Esophagus (tissue), 2 donors: ENCODE measurements around the gene ATP6V0B. TPM values are rescaled to one million over a fixed set of nuclear protein-coding genes. Genes with fewer than 3 reads are reported as not detected.

ENCODE experiments used
- H3K27ac ChIP-seq, 2 donors: one replicate each; pipeline ENCODE4 v1.5.1; 2013; ENCODE audit warnings: low read depth in 2 of 2, mild to moderate bottlenecking in 2 of 2, inconsistent platforms in 1 of 2, low read length in 1 of 2, moderate library complexity in 1 of 2
- H3K27me3 ChIP-seq, 2 donors: one replicate each; pipeline ENCODE4 v1.6.1; 2013; ENCODE audit warnings: low read length in 2 of 2, control low read depth in 1 of 2, mild to moderate bottlenecking in 1 of 2; ENCODE audit not compliant: insufficient read depth in 2 of 2, control insufficient read depth in 1 of 2
- H3K36me3 ChIP-seq, 2 donors: one replicate each; pipeline ENCODE4 v1.6.1; 2013; ENCODE audit warnings: low read length in 1 of 2; ENCODE audit not compliant: control insufficient read depth in 2 of 2, insufficient read depth in 2 of 2
- H3K4me1 ChIP-seq, 2 donors: one replicate each; pipeline ENCODE4 v1.6.1; 2013; ENCODE audit warnings: low read length in 1 of 2; ENCODE audit not compliant: control insufficient read depth in 2 of 2, insufficient read depth in 2 of 2
- H3K4me3 ChIP-seq, 2 donors: one replicate each; pipeline ENCODE4 v1.5.1; 2013; ENCODE audit warnings: low read length in 2 of 2, mild to moderate bottlenecking in 2 of 2, low read depth in 1 of 2, moderate library complexity in 1 of 2
- H3K9me3 ChIP-seq, 2 donors: one replicate each; pipeline ENCODE4 v1.6.1; 2013; ENCODE audit warnings: mild to moderate bottlenecking in 2 of 2, low read depth in 1 of 2, low read length in 1 of 2, moderate library complexity in 1 of 2; ENCODE audit not compliant: control insufficient read depth in 2 of 2, insufficient read depth in 1 of 2
- WGBS, 2 donors: extraction: QIAGEN DNeasy Blood & Tissue Kit; methylation state at CpG; one replicate each; pipeline ENCODE4 v1.1.7; 2013; 5-methylcytosine and 5-hydroxymethylcytosine counted together
- polyA plus RNA-seq, 2 donors: library from polyadenylated mRNA; stranded (reverse); fragments of 200-250 nt; gene quantifications; one replicate each; pipeline ENCODE4 v1.2.3, GENCODE V29; 2013
- donor health status: healthy with polysubstance abuse.
- donor health status: Bipolar disorder and iron deficiency.

ATP6V0B gene
- polyA plus RNA-seq, 2 donors = 66.1 to 124 TPM

DNA sequence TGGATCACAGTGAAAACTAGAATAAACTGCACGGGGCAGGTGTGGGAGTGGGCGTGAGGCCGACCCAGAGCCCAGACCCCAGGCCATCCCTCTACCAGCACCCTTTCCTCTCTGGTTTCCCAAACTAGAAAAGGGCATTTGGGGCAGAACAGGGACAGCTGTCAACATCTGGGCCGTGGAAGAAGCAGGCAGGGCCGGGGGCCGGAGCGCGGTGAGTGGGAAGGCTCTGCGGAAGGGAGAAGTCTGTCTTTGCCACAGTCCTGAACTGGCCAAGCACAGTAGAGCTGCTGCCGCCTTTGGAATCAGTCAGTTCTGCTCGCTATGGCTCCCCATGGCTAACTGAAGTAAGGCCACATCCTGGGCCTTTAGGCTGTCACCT is 23.2 kb downstream of the ATP6V0B start:
- Histone ChIP-seq H3K4me1 (peaks cover 3 to 4% of the 10 kb centered on the region in 2 donors), H3K27me3 (no peaks in the 10 kb centered on the region), H3K27ac (no peak overlapping the region), H3K4me3 (no peak overlapping the region), H3K36me3 (peaks cover 4 to 35% of the 10 kb centered on the region in 2 donors), H3K9me3 (no peaks in the 10 kb centered on the region)
- 85 to 86% methylated on average over 11 of the region's 11 CpGs for WGBS, 2 donors

GRCh38 chr1:43999455-43999854 is 24.7 kb downstream of the ATP6V0B start:
- Histone ChIP-seq H3K27me3 (no peaks in the 10 kb centered on the region), H3K36me3 (peaks cover 4 to 35% of the 10 kb centered on the region in 2 donors), H3K9me3 (no peaks in the 10 kb centered on the region), H3K4me1 (peaks cover 3 to 4% of the 10 kb centered on the region in 2 donors), H3K27ac (no peak overlapping the region), H3K4me3 (no peak overlapping the region)
- 68 to 82% methylated on average over 8 of the region's 8 CpGs for WGBS, 2 donors

DNA sequence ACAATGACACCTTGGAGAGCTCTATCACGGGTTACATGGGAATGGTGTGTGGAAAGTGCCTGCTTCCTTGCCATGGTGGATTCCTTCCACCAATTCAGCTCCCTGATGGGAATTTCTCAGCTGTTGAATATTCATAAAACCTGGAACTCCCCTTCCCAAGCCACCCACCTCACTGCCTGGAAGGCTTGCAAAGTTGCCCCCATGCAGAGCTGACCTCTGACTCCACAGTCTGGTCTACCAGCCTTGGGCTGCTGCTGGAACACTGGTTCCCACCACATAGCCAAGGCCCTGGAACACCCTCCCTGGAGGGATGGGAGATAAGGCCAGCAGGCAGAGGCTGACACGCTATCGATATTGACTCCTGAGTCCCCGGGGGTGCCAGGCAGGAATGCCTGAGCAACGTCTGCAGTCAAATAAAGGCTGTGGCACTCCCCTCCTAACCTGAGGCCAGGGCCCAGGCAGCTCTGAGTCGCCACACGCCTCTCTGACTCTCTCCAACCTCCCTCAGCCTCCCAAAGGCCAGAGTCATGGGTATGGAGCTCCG is 25.4 kb downstream of the ATP6V0B start:
- Histone ChIP-seq H3K36me3 (peaks cover 4 to 39% of the 10 kb centered on the region in 2 donors), H3K9me3 (no peaks in the 10 kb centered on the region), H3K27ac (no peak overlapping the region), H3K4me3 (no peak overlapping the region), H3K4me1 (peaks cover 0 to 3% of the 10 kb centered on the region in 2 donors), H3K27me3 (no peaks in the 10 kb centered on the region)
- WGBS, 2 donors = 82 to 83% methylated on average over 8 of the region's 8 CpGs

DNA sequence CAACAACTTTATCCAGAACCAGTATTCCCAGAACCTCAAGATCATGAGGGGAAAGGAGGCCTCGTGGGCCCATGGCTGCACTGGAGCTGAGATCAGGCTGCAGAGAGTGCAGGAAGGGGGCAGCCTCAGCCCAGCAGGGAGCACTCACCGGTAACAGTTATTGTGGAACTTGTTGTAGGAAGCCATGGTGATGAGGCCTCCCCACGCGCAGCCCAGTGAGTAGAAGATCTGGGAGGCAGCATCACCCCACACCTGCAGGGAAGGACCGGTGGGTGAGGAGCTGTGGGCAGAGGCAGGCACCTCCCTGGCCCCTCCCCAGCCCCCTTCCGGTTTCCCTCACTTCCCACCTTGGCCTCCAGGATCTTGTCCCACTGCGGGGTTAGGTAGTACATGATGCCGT is 27.4 kb downstream of the ATP6V0B start:
- no peaks in the 10 kb centered on the region for H3K9me3 ChIP-seq
- WGBS, 2 donors = 82 to 87% methylated on average over 8 of the region's 8 CpGs
- H3K4me1 ChIP-seq = no peaks in the 10 kb centered on the region
- H3K4me3 ChIP-seq = no peak overlapping the region
- no peaks in the 10 kb centered on the region for H3K27me3 ChIP-seq
- peaks cover 9 to 33% of the 10 kb centered on the region in 2 donors for H3K36me3 ChIP-seq
- H3K27ac ChIP-seq = no peak overlapping the region

DNA sequence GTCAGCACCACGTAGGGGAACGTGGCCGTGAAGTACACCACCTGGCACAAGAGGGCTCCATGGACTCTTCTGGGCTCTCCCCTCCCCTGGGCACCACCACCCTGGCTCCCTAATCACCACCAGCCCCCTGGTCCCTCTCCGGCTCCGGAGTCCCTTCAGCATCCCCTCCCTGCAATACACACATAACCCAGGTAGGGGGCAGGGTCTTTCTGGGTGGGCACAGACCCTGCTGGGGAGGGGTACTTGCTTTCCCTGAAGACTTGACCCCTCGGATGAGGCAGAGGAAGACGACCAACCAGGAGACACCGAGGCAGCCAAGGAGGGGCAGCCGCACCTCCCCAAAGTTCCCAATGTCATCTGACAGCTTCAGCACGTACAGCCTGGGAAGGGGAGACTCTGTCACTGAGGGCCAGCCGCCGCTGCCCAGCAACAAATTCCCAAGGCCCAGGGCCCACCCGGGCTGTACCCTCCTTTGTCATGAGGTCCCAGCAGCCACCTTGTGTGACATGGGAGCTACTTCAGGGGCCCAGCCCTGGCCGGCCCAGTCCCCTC is 27.9 kb downstream of the ATP6V0B start:
- WGBS, 2 donors = 86 to 88% methylated on average over 14 of the region's 14 CpGs
- H3K4me1 ChIP-seq = no peaks in the 10 kb centered on the region
- H3K27me3 ChIP-seq = no peaks in the 10 kb centered on the region
- H3K27ac ChIP-seq = no peak overlapping the region
- H3K4me3 ChIP-seq = no peak overlapping the region
- peaks cover 9 to 31% of the 10 kb centered on the region in 2 donors for H3K36me3 ChIP-seq
- no peaks in the 10 kb centered on the region for H3K9me3 ChIP-seq

DNA sequence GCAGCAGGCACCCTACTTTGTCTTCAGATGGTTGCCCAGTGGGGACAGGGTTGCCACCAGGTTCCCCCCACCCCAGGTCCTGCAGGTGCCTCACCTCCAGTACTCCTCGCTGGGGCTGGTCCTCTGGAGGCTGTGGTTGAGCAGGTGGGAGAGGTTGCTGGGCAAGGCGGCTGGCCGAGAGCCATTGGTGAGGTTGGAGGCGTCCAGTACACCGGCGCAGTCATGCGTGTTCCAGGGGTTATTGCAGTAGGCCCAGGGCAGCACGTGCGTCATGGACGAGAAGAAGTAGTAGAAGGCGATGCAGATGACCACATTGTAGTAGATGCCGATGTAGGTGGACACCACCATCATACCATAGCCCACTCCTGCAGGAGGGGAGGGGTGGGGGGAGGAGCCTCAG is 33.5 kb downstream of the ATP6V0B start:
- Histone ChIP-seq H3K36me3 (peaks cover 6 to 23% of the 10 kb centered on the region in 2 donors), H3K27me3 (no peaks in the 10 kb centered on the region), H3K9me3 (no peaks in the 10 kb centered on the region), H3K4me1 (peaks cover 0 to 8% of the 10 kb centered on the region in 2 donors), H3K4me3 (no peak overlapping the region), H3K27ac (no peak overlapping the region)
- 92 to 96% methylated on average over 12 of the region's 12 CpGs for WGBS, 2 donors

DNA sequence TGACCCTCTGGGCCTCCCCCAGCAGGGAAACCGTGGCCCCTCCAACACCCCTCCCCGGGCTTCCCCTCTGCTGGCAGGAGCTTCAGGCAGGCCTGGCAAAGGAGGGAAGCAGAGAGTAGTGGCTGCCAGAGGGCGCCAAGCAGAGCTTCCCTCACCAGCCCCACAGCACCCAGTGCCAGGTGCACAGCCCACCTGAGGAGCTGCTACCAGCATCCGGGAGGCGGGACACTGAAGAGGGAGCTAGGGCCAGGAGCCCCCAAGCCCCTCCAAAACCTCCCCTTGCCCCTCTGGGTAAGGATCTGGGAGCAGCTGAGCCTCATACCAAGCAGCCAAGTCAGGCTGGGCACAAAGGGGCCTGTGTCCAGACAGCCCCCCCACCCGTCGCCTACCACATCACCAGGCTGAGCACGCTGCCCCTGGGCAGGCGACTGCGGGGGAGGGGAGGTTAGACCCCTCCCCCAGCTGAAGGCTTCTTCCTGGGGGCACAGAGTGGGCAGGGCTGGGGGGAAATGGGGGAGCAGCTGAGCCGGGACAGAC is 36.2 kb downstream of the ATP6V0B start:
- H3K27ac ChIP-seq = no peak overlapping the region
- WGBS, 2 donors = 71 to 82% methylated on average over 8 to 11 of the region's 11 CpGs
- no peaks in the 10 kb centered on the region for H3K9me3 ChIP-seq
- H3K36me3 ChIP-seq = peaks cover 6 to 21% of the 10 kb centered on the region in 2 donors
- peaks cover 0 to 17% of the 10 kb centered on the region in 2 donors for H3K4me1 ChIP-seq
- no peak overlapping the region for H3K4me3 ChIP-seq
- no peaks in the 10 kb centered on the region for H3K27me3 ChIP-seq

DNA sequence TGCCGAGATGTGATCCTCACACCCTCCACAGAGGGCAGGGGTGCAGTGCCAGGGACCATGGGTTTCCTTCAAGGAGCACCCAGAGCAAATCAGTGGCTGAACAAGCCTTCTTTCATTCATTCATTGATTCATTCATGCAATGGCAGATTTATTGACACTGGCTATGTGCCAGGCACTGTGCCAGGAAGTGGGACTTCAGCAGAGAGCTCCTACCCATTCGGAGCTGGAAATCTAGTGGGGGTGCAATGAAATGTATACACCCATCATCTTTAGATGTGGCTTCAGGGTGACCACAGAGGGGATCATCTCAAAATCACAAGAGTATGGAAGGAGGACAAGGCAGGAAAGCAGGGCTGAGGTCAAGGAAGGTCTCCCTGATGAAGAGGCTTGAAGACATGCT is 37.6 kb downstream of the ATP6V0B start:
- WGBS, 2 donors = 64 to 77% methylated on average over 2 of the region's 2 CpGs
- Histone ChIP-seq H3K4me3 (no peak overlapping the region), H3K27ac (no peak overlapping the region), H3K36me3 (peaks cover 0 to 23% of the 10 kb centered on the region in 2 donors), H3K9me3 (no peaks in the 10 kb centered on the region), H3K27me3 (no peaks in the 10 kb centered on the region), H3K4me1 (peaks cover 0 to 17% of the 10 kb centered on the region in 2 donors)

DNA sequence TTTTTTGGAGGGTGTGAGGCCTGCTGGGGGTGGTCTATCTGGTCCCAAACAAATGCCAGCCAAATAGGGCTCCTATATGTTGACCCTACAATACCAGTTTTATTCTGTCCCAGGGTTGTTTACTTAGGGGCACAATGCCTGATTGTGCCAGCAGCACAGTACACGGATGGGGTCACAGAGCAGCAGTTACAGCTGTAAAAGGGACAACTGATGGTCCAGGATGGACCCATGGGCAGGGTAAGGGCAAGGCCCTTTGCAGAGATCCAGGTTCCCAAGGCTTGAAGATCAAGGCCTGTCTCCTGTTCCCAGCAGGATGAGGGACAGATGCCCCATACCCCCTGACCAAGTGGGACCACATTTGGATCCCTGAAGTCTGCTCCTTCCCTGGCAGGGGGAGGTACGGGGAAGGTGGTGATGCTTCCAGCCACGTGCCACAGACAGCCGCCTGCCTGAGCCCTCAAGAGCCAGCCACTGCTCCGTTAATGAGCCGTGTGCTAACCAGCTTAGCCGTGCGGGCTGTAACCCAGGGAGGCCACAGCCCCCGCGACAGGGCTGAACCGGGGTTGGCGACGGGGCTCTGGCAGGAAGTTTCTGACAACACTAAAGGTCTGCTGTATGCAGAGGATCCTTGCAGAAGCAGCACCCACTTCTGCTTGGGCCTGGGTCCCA is 38.3 kb downstream of the ATP6V0B start:
- Histone ChIP-seq H3K27ac (no peak overlapping the region), H3K36me3 (peaks cover 0 to 25% of the 10 kb centered on the region in 2 donors), H3K27me3 (no peaks in the 10 kb centered on the region), H3K4me1 (peaks cover 0 to 17% of the 10 kb centered on the region in 2 donors), H3K9me3 (no peaks in the 10 kb centered on the region), H3K4me3 (no peak overlapping the region)
- 82 to 83% methylated on average over 13 of the region's 13 CpGs for WGBS, 2 donors
